ENCODE results near the gene TNFRSF14.

The TNFRSF14 gene

GRCh38 chr1:2604156-2604843, 48.1 kb downstream of the TNFRSF14 start:
- DNase-seq: no peak

GRCh38 chr1:2604844-2605508, 48.8 kb downstream of the TNFRSF14 start:
- no peak for DNase-seq

- DNase-seq: no peak
Observed at GRCh38 chr1:2605509-2606395, 49.6 kb downstream of the TNFRSF14 start.

- DNase-seq: no peak
Observed at GRCh38 chr1:2606396-2606880, 50.3 kb downstream of the TNFRSF14 start.

GRCh38 chr1:2606881-2607621, 50.9 kb downstream of the TNFRSF14 start:
- no peak for DNase-seq

GRCh38 chr1:2607641-2608091, 51.5 kb downstream of the TNFRSF14 start:
- DNase-seq: no peak

- DNase-seq: no peak
Observed at GRCh38 chr1:2609319-2610035, 53.3 kb downstream of the TNFRSF14 start.

- DNase-seq: no peak
Observed at GRCh38 chr1:2610036-2610959, 54.1 kb downstream of the TNFRSF14 start.

GRCh38 chr1:2611031-2611501, 54.9 kb downstream of the TNFRSF14 start:
- DNase-seq: no peak

- DNase-seq: no peak
Observed at GRCh38 chr1:2611621-2612437, 55.7 kb downstream of the TNFRSF14 start.

GRCh38 chr1:2612591-2613365, 56.6 kb downstream of the TNFRSF14 start:
- no peak for DNase-seq
